AG08396 (cell line): ENCODE results near the gene PFN4.

Source experiments
- DNase-seq: peaks from one replicate; pipeline ENCODE4 v3.0.0; 2012; ENCODE audit warnings: low spot score, mixed read lengths

The PFN4 gene

DNA sequence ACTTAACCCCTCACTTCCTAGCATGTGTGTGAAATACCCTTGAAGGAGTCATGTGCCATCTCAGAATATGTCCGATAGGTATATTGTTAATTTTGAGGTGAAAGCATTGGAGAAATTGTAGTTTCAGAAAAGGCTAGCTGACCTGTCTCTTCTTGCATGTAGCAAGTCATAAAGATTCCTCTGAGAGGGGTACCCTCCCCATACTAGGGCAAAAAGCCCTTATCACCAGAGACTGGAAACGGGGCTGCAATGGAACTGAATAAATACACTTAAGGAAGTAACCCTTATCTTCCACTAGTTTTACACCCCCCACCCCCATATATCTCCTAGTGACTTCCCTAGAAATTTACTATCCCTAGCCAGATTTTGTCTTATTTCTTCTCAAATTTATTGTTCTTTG, 45.3 kb downstream of the PFN4 start:
- DNase-seq = no peak

DNA sequence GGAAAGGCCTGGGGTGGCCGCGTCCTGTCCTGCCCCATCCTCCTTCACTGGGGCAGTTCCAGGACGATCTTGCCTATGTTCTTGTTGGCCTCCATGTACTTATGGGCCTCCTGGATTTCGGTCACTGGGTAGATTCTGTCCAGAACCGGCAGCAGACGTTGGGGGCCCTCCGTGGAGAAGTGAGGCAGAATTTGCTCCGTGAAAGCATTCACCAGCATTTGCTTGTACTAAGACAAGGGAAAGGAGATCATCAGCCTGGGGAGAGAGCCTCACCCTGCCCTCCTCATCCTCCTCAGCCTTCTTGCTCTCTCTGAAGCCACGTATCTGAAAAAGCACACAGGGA, 45.6 kb downstream of the PFN4 start:
- no peak for DNase-seq

DNA sequence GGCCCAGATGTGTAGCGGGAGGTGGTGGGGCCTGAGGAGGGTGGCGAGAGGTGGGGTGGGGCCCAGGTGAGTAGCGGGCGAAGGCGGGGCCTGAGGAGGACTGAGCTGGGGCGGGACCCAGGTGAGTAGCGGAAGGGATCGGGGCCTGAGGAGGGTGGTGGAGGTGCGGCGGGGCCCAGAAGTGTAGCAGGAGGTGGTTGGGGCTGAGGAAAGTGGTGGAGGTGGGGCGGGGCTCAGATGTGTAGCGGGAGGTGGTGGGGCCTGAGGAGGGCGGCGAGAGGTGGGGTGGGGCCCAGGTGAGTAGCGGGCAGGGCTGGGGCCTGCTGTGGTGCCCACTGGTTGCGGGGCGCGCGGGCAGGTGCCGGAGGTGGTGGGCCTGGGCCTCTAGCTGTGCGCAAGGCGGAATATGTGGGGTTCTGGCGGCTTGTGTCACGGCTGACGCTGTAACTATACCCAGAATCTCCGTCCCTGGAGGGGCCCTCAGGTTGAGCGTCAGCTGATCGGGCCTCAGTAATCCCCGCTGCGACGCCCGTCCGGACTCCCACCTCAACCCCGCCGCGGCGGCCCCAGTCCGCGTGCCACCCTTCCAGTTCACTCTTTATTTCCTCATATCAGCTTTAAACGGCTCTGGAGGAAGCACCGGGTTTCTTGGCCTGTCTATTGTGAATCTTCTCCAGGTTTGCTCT, 46.1 kb downstream of the PFN4 start:
- peak; percentile 9 for DNase-seq

DNA sequence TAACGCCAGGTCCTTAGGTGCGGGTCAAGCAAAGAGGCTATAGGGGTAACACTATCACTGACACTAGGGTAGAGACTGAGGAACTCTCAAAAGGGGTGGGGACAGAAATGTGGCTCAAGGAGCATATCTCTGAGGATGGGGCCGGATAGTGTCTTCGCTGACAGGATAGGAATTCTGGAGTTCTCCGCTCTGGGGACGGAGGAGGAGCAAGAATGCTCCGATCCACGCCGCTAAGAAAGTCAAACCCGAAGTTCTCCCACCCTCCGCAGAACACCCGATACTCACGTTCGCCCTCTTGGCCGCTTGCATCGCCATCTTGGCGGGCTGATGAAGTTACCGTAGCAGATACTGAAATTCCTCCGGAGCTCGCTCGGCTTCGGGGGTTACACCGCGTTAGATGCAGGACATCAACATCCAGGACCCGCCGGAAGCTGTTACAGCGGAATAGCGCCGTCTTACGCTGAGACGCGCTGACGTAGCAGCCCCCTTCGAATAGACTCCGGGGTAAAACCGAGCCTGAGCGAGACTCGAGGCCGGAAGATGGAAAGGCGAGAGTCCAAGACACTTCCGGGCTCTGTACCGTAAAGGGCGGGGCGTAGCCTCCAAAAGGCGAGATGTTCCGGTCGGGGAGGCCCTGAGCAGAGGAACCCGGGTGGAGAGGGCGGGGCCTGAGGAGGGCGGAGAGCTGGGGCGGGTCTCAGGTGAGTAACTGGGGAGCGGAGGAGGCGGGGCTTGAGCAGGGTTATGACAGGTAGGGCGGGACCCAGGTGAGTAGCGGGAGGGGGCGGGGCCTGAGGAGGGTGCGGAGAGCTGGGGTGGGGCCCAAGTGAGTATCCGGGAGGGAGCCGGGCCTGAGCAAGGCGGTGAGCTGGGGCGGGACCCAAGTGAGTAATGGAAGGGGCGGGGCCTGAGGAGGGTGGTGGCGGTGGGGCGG, 47.0 kb downstream of the PFN4 start, which contains the start of gene SF3B6:
TSS of gene SF3B6 (minus strand) at position 412 of the 934 bp plus-strand sequence. CDS start at position 315, 97 bp downstream.
- DNase-seq = peak; percentile 93

DNA sequence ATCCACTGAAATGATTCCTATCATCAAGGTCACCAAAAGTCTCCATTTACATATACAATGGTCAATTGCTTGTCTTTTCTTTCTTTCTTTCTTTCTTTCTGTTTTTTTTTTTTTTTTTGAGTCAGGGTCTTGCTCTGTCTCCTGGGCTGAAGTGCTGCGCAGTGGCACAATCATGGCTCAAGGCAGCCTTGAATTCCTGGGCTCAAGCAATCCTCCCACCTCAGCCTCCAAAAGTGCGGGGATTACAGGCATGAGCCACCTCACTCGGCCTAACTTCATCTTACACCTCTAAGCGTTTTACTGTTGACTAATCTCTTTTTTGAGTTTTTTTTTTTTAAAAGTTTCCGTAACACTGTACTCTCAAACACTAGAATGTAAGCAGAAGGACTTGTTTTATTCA, 47.9 kb downstream of the PFN4 start:
- no peak for DNase-seq

DNA sequence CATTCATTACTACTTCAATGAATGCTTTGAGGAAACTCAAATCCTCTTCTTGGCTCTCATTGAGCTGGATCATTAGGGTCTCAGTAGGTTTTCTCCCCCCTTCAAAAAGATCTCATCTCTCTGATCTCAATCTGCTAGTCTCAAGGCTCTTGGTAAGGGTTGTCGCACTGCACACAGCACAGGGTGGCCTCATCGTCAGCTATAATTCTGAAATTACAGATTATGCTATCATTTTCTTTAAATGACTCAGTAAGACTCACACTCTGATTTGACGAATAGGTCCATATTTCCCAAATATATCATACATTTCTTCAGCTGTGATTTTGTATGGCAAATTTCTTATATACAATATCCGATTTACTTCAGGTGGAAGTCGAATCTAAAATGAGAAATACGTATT, 49.3 kb downstream of the PFN4 start:
- DNase-seq = no peak

DNA sequence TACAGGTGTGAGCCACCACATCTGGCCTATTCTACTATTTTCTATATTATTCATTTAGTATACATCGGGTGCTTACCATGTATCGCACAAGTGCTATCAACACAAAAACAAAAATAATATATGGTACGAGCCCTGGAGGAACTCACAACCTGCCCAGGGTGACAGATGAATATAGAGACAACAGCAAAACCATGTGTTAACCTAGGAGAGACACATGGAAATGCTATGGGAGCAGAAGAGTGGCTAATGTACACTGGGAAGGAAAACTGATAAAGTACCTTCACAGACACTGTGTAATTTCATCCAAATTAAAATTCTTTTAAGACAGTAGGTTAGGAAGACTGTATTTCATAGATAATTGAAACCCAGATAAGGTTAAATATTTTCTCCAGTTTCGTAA, 50.9 kb downstream of the PFN4 start:
- no peak for DNase-seq

DNA sequence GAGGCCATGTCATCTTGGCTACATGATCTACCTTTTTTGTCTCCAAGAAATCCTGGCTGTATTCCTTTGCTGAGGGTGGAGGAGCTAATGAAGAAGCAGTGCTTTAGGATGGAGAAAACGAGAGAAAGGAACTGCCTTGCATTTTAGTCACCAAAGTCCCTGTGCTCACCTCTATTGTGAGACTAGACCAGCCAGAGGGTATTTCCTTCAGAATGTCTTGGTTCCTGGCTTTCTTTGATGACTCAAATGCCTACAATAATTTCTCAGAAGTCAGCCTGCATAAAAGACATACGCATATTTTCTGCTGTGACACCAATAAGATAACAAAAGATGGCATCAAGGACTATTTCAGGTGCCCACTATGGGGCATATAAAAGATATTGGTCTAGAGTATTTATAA, 57.8 kb downstream of the PFN4 start:
- DNase-seq = no peak
